ENCODE data around the gene SNX18. TPM values are rescaled to one million over a fixed set of nuclear protein-coding genes. Genes with fewer than 3 reads are reported as not detected.
"Not testable (repeated sequence)": the region's sequence is repeated elsewhere in the genome, so short reads cannot be mapped to it uniquely, and the experiment has no call there.

Gene SNX18, protein sequence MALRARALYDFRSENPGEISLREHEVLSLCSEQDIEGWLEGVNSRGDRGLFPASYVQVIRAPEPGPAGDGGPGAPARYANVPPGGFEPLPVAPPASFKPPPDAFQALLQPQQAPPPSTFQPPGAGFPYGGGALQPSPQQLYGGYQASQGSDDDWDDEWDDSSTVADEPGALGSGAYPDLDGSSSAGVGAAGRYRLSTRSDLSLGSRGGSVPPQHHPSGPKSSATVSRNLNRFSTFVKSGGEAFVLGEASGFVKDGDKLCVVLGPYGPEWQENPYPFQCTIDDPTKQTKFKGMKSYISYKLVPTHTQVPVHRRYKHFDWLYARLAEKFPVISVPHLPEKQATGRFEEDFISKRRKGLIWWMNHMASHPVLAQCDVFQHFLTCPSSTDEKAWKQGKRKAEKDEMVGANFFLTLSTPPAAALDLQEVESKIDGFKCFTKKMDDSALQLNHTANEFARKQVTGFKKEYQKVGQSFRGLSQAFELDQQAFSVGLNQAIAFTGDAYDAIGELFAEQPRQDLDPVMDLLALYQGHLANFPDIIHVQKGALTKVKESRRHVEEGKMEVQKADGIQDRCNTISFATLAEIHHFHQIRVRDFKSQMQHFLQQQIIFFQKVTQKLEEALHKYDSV
- polyA plus RNA-seq (ENCODE audit: insufficient read length in 3 of 3), result 10 to 100 TPM; 30.0 to 32.7 (median 31.0) TPM
- long read RNA-seq, donor 1, full-length matches to known transcripts, result 16 of 16 reads
- long read RNA-seq, donor 1, partial matches to known transcripts, result 0 of 16 reads
- long read RNA-seq, donor 1, other reads (novel, unspliced or antisense), result 0 of 16 reads
- long read RNA-seq, donor 2, full-length matches to known transcripts, result 25 of 25 reads
- long read RNA-seq, donor 2, partial matches to known transcripts, result 0 of 25 reads
- long read RNA-seq, donor 2, other reads (novel, unspliced or antisense), result 0 of 25 reads
- long read RNA-seq, donor 3, full-length matches to known transcripts, result 17 of 17 reads
- long read RNA-seq, donor 3, partial matches to known transcripts, result 0 of 17 reads
- long read RNA-seq, donor 3, other reads (novel, unspliced or antisense), result 0 of 17 reads
- long read RNA-seq, donor 4, full-length matches to known transcripts, result 14 of 14 reads
- long read RNA-seq, donor 4, partial matches to known transcripts, result 0 of 14 reads
- long read RNA-seq, donor 4, other reads (novel, unspliced or antisense), result 0 of 14 reads
- long read RNA-seq, donor 5, result 0 reads
- long read RNA-seq, donor 6, full-length matches to known transcripts, result 23 of 23 reads
- long read RNA-seq, donor 6, partial matches to known transcripts, result 0 of 23 reads
- long read RNA-seq, donor 6, other reads (novel, unspliced or antisense), result 0 of 23 reads
- long read RNA-seq, donor 7, full-length matches to known transcripts, result 23 of 23 reads
- long read RNA-seq, donor 7, partial matches to known transcripts, result 0 of 23 reads
- long read RNA-seq, donor 7, other reads (novel, unspliced or antisense), result 0 of 23 reads
- long read RNA-seq, donor 8, result 0 reads
- long read RNA-seq, donor 9, full-length matches to known transcripts, result 19 of 19 reads
- long read RNA-seq, donor 9, partial matches to known transcripts, result 0 of 19 reads
- long read RNA-seq, donor 9, other reads (novel, unspliced or antisense), result 0 of 19 reads
- long read RNA-seq, donor 10, full-length matches to known transcripts, result 26 of 26 reads
- long read RNA-seq, donor 10, partial matches to known transcripts, result 0 of 26 reads
- long read RNA-seq, donor 10, other reads (novel, unspliced or antisense), result 0 of 26 reads
- long read RNA-seq, donor 11, full-length matches to known transcripts, result 18 of 18 reads
- long read RNA-seq, donor 11, partial matches to known transcripts, result 0 of 18 reads
- long read RNA-seq, donor 11, other reads (novel, unspliced or antisense), result 0 of 18 reads
- long read RNA-seq, donor 12, full-length matches to known transcripts, result 10 of 10 reads
- long read RNA-seq, donor 12, partial matches to known transcripts, result 0 of 10 reads
- long read RNA-seq, donor 12, other reads (novel, unspliced or antisense), result 0 of 10 reads
- long read RNA-seq, donor 13, result 0 reads
- long read RNA-seq, donor 14, full-length matches to known transcripts, result 14 of 14 reads
- long read RNA-seq, donor 14, partial matches to known transcripts, result 0 of 14 reads
- long read RNA-seq, donor 14, other reads (novel, unspliced or antisense), result 0 of 14 reads
- long read RNA-seq, donor 15, full-length matches to known transcripts, result 7 of 7 reads
- long read RNA-seq, donor 15, partial matches to known transcripts, result 0 of 7 reads
- long read RNA-seq, donor 15, other reads (novel, unspliced or antisense), result 0 of 7 reads
- long read RNA-seq, donor 16, full-length matches to known transcripts, result 51 of 51 reads
- long read RNA-seq, donor 16, partial matches to known transcripts, result 0 of 51 reads
- long read RNA-seq, donor 16, other reads (novel, unspliced or antisense), result 0 of 51 reads

DNA sequence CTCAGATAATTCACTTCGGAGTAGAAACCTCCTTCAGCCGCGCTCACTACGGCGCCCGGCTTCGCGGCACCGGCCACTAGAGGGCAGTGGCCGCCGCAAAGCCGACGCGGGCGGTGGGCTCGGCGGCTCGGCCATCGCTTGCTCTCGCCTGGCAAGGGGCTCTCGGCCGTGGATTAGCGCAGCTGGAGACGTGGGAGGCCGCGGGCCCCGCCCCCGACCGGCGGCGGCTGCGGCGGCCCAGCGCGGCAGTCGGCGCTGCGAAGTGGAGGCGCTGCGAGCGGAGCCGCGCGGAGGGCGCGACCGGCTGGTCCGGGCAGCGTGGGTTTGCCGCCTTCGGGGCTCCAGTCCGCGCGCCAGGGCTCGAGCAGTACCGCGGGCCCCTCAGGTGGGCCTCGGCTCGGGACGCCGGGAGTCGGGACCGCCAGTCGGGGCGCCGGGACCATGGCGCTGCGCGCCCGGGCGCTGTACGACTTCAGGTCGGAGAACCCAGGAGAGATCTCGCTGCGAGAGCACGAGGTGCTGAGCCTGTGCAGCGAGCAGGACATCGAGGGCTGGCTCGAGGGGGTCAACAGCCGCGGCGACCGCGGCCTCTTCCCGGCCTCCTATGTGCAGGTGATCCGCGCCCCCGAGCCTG lies at the start of gene SNX18:
SNX18 (plus strand) TSS at position 248 of the 634 bp plus-strand sequence; CDS start at position 442, 194 bp downstream.
- peak in 9 of 11 donors; percentile 85 to 91 (median 89) for DNase-seq (ENCODE audit: extremely low read depth in 1 of 11, low read depth in 9 of 11, low spot score in 4 of 11)

GRCh38 chr5:54469622-54470021 lies 47.9 kb upstream of the SNX18 start:
- DNase-seq (ENCODE audit: extremely low read depth in 1 of 11, low read depth in 9 of 11, low spot score in 4 of 11), result no peak

DNA sequence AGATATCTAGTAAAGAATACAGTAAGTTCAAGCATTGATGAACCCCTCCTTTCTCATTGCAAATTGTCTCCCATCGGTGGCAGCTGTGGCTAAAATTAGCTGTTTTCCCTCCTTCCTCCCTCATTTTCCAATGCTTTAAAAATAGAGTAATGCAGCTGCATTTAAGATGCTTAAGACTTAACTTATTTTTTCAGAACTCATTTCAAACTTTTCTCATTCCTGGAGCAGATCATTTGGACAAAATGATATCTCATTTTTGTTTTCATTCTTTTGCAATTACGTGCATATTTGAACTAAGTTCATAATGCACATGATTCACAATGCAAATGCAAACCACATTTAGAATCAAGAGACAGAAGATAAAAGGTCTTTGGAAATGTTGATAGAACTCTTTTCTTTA lies 47.4 kb upstream of the SNX18 start:
- DNase-seq (ENCODE audit: extremely low read depth in 1 of 11, low read depth in 9 of 11, low spot score in 4 of 11), result no peak

- DNase-seq (ENCODE audit: extremely low read depth in 1 of 11, low read depth in 9 of 11, low spot score in 4 of 11), result no peak
Observed at GRCh38 chr5:54470677-54471076, 46.9 kb upstream of the SNX18 start.

DNA sequence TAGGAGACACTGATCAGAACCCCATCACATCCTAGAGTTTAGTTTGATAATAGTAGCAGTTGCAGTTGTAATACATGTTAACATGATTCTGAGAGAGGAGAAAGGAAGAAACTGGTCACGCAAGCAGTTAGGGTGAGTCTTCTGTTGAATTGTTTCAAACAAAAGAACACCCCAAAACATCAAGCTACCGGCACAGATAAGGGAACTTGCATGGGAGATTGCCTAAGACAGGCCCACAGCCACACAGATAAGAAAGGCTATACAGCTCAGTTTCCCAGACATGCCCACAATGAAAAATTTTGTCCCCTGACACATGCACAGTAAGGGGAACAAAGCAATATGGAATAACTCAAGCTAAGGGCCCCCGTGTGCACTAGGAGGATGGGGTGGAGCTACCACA lies 46.2 kb upstream of the SNX18 start:
- no peak for DNase-seq (ENCODE audit: extremely low read depth in 1 of 11, low read depth in 9 of 11, low spot score in 4 of 11)

DNA sequence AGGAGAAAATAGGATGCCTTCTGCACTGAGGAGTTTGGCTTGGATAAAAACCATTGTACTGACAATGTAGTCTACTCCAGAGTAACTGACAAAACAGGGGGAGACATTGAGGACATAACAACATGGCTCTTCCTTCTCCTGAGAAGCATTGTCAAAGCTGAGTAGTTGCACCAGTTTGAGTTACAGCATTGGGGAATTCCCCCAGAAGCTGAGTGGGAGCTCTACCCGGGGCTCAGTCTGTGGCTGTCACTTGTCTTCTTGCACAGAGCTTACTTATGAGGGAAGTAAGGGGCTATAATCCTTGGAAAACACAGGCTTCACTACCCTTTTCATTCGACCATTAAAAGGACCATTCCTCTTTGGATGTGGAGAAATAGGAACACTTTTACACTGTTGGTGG lies 40.9 kb upstream of the SNX18 start:
- DNase-seq (ENCODE audit: extremely low read depth in 1 of 11, low read depth in 9 of 11, low spot score in 4 of 11), result no peak

GRCh38 chr5:54477941-54478478 lies 39.5 kb upstream of the SNX18 start:
- DNase-seq (ENCODE audit: extremely low read depth in 1 of 11, low read depth in 9 of 11, low spot score in 4 of 11), result no peak

DNA sequence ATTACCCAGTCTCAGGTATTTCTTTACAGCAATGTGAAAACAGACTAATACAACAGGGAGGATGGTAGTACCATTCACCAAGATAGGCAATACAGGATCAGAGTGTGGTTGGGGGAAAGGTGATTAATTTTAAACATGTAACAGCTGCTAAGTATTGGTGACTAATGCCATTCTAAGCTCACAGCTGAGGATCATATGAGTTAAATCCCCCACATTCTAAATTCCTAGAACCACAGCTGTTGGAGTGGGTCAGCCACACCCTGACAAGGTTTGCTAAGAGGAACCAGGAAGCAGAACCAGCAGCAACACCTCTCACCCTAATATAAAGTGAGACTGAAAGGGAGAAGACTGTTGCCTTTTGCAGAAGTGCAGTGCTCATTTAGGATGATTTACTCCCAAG lies 37.3 kb upstream of the SNX18 start:
- no peak for DNase-seq (ENCODE audit: extremely low read depth in 1 of 11, low read depth in 9 of 11, low spot score in 4 of 11)

GRCh38 chr5:54484219-54484894 lies 33.2 kb upstream of the SNX18 start:
- no peak for DNase-seq (ENCODE audit: extremely low read depth in 1 of 11, low read depth in 9 of 11, low spot score in 4 of 11)

DNA sequence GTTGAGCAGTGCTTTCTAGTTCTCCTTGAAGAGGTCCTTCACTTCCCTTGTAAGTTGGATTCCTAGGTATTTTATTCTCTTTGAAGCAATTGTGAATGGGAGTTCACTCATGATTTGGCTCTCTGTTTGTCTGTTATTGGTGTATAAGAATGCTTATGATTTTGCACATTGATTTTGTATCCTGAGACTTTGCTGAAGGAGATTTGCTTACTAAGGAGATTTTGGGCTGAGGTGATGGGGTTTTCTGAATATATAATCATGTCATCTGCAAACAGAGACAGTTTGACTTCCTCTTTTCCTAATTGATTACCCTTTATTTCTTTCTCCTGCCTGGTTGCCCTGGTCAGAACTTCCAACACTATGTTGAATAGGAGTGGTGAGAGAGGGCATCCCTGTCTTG lies 31.9 kb upstream of the SNX18 start:
- DNase-seq (ENCODE audit: extremely low read depth in 1 of 11, low read depth in 9 of 11, low spot score in 4 of 11), result not testable (repeated sequence)

DNA sequence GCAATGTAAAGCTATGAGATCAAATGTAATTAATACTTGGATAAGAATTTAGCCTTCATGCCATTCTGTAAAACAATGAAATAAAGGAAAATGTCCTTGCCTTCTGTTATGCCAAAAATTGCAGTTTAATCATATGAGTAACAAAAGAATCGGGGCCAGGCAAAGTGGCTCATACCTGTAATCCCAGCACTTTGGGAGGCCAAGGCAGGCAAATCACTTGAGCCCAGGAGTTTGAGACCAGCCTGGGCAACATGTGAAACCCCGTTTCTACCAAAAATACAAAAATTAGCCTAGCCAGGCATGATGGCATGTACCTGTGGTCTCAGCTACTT lies 27.9 kb upstream of the SNX18 start:
- DNase-seq (ENCODE audit: extremely low read depth in 1 of 11, low read depth in 9 of 11, low spot score in 4 of 11), result not testable (repeated sequence)

- DNase-seq (ENCODE audit: extremely low read depth in 1 of 11, low read depth in 9 of 11, low spot score in 4 of 11), result no peak
Observed at GRCh38 chr5:54491326-54491725, 26.2 kb upstream of the SNX18 start.

GRCh38 chr5:54492178-54492577 lies 25.4 kb upstream of the SNX18 start:
- DNase-seq (ENCODE audit: extremely low read depth in 1 of 11, low read depth in 9 of 11, low spot score in 4 of 11), result no peak

DNA sequence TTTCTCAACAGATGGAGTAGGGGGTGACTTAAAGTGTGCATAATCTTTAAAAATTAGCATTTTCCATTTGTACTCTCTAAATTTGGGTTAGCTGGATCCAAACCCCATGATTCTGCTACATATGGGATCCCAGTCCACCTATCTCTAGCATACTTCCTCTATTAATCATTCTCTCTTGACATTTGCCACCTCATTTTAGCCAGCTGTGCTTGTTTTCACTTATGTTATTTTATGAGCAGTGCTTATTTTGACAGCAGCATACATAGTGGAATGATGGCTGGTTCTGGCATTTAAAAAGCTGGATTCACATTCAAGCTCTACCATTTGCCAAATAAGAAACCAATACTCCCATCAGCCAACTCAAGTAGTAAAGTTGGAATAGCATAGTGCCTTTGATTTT lies 22.5 kb upstream of the SNX18 start:
- no peak for DNase-seq (ENCODE audit: extremely low read depth in 1 of 11, low read depth in 9 of 11, low spot score in 4 of 11)

- no peak for DNase-seq (ENCODE audit: extremely low read depth in 1 of 11, low read depth in 9 of 11, low spot score in 4 of 11)
Observed at GRCh38 chr5:54514291-54514690, 3.3 kb upstream of the SNX18 start.
